IMR-90 (cell line): ENCODE measurements around the gene BCL2L11.

Experiments
- CEBPB ChIP-seq: IDR thresholded peaks from 2 replicates; pipeline ENCODE4 v1.6.1; 2012; ENCODE audit warnings: low read depth, low read length, improper control_type of control experiment
- CHD1 ChIP-seq: IDR thresholded peaks from 2 replicates; pipeline ENCODE4 v1.6.1; 2012; ENCODE audit warnings: low read depth, low read length, improper control_type of control experiment
- CTCF ChIP-seq: conservative IDR thresholded peaks from 2 replicates; pipeline ENCODE4 v1.5.1; 2012; ENCODE audit warnings: mild to moderate bottlenecking, low read depth, low read length, improper control_type of control experiment
- ELK1 ChIP-seq: fragments of 150-350 bp; IDR thresholded peaks from 2 replicates; pipeline ENCODE4 v1.6.1; 2016; ENCODE audit warnings: low read depth, mild to moderate bottlenecking, low read length, moderate library complexity, borderline replicate concordance
- FOS ChIP-seq: fragments of 150-350 bp; IDR thresholded peaks from 2 replicates; pipeline ENCODE4 v1.6.1; 2016; ENCODE audit warnings: low read depth, low read length
- MAFK ChIP-seq: IDR thresholded peaks from 2 replicates; pipeline ENCODE4 v1.6.1; 2012; ENCODE audit warnings: low read depth, low read length, improper control_type of control experiment
- NFE2L2 ChIP-seq: fragments of 150-350 bp; IDR thresholded peaks from 2 replicates; pipeline ENCODE4 v1.6.1; 2016; ENCODE audit warnings: low read depth, mild to moderate bottlenecking, low read length
- POLR2A ChIP-seq: IDR thresholded peaks from 2 replicates; pipeline ENCODE4 v1.6.1; 2012; ENCODE audit warnings: mild to moderate bottlenecking, low read depth, low read length
- RAD21 ChIP-seq: IDR thresholded peaks from 2 replicates; pipeline ENCODE4 v1.6.1; 2012; ENCODE audit warnings: low read length, improper control_type of control experiment
- RCOR1 ChIP-seq: IDR thresholded peaks from 2 replicates; pipeline ENCODE4 v1.6.1; 2012; ENCODE audit warnings: mild to moderate bottlenecking, low read length, improper control_type of control experiment; ENCODE audit not compliant: insufficient replicate concordance
- RFX5 ChIP-seq: IDR thresholded peaks from 2 replicates; pipeline ENCODE4 v1.8.0; 2012; ENCODE audit warnings: low read depth, mild to moderate bottlenecking, low read length, moderate library complexity
- SMC3 ChIP-seq: fragments of 150-350 bp; IDR thresholded peaks from 2 replicates; pipeline ENCODE4 v1.6.1; 2016; ENCODE audit warnings: low read depth, mild to moderate bottlenecking, antibody characterized with exemption, low read length, moderate library complexity
- USF2 ChIP-seq: fragments of 150-350 bp; IDR thresholded peaks from 2 replicates; pipeline ENCODE4 v1.6.1; 2017; ENCODE audit warnings: mild to moderate bottlenecking, antibody characterized with exemption, low read length, low read depth

GRCh38 chr2:111116843-111117597 lies 3.7 kb upstream of the BCL2L11 start:
- TF ChIP-seq CTCF (peak; percentile 92), MAFK (no peak), RCOR1 (no peak), POLR2A (peak; percentile 30; the same call in 1 of the 2 replicates), RFX5 (no peak), RAD21 (peak; percentile 93), ELK1 (no peak), SMC3 (peak; percentile 91), NFE2L2 (no peak), USF2 (no peak), FOS (no peak), CEBPB (no peak), CHD1 (no peak)
